ENCODE results near the gene MAN1A2. TPM values are rescaled to one million over a fixed set of nuclear protein-coding genes. Genes with fewer than 3 reads are reported as not detected.

The MAN1A2 gene
- total and polyA plus RNA-seq, 2 experiments from 2014 or later = 24.7 to 45.0 TPM

DNA sequence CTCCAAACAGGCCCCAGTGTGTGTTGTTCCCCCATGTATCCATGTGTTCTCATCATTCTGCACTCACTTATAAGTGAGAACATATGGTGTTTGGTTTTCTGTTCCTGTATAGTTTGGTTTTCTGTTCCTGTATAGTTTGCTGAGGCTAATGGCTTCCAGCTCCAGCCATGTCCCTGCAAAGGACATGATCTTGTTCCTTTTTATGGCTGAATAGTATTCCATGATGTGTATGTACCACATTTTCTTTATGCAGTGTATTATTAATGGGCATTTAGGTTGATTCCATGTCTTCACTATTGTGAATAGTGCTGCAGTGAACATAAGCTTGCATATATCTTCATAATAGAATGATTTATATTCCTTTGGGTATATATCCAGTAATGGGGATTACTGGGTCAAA is 111.8 kb downstream of the MAN1A2 start:
- no peak overlapping the region for H2AFZ ChIP-seq
- H3K36me3 ChIP-seq (replicated peaks; ENCODE audit: insufficient read depth, low read depth) = peaks cover 5% of the 10 kb centered on the region
- H3K27ac ChIP-seq = no peak overlapping the region
- DNase-seq (ENCODE audit: low spot score) = no peak
- no peak overlapping the region for H3K4me3 ChIP-seq
- no peaks in the 10 kb centered on the region for H4K20me1 ChIP-seq (ENCODE audit: insufficient read depth, poor library complexity, severe bottlenecking)
- H3K4me2 ChIP-seq = no peak overlapping the region
- no peaks in the 10 kb centered on the region for H3K9me2 ChIP-seq (replicated peaks; ENCODE audit: insufficient read depth)
- TF ChIP-seq, protein P1, sequence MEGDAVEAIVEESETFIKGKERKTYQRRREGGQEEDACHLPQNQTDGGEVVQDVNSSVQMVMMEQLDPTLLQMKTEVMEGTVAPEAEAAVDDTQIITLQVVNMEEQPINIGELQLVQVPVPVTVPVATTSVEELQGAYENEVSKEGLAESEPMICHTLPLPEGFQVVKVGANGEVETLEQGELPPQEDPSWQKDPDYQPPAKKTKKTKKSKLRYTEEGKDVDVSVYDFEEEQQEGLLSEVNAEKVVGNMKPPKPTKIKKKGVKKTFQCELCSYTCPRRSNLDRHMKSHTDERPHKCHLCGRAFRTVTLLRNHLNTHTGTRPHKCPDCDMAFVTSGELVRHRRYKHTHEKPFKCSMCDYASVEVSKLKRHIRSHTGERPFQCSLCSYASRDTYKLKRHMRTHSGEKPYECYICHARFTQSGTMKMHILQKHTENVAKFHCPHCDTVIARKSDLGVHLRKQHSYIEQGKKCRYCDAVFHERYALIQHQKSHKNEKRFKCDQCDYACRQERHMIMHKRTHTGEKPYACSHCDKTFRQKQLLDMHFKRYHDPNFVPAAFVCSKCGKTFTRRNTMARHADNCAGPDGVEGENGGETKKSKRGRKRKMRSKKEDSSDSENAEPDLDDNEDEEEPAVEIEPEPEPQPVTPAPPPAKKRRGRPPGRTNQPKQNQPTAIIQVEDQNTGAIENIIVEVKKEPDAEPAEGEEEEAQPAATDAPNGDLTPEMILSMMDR (IDR thresholded peaks at IDR 0.05; ENCODE audit: poor library complexity) = no peak
- TF ChIP-seq EZH2 (IDR thresholded peaks at IDR 0.05; ENCODE audit: borderline replicate concordance) = no peak
- no peak for TF ChIP-seq EZH2phosphoT487 (IDR thresholded peaks at IDR 0.05; ENCODE audit: low read depth, severe bottlenecking, unreplicated experiment)
- no peaks in the 10 kb centered on the region for H3K79me2 ChIP-seq
- no peaks in the 10 kb centered on the region for H3K4me1 ChIP-seq (ENCODE audit: insufficient read depth)
- H3K27me3 ChIP-seq = no peaks in the 10 kb centered on the region
- H3K9me3 ChIP-seq (ENCODE audit: low read depth) = no peaks in the 10 kb centered on the region

DNA sequence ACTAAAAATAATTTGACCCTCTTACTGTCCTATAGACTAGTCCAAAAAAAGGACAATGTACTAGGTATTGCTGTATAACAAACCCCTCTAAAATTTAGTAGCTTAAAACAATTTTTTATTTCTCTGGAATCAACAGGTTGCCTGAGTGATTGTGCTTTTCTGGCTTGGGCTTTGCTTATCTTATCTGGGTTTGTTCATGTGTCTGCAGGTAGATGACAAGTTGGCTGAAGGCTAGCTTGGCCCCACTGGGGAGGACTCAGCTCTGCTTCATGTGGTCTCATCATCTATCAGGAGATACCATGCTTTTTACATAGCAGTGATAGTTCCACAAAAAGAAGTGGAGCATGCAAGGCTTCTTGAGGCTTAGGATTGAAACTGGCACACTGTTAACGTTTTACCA is 114.2 kb downstream of the MAN1A2 start:
- Histone ChIP-seq H3K4me3 (no peak overlapping the region), H3K9me3 (ENCODE audit: low read depth) (no peaks in the 10 kb centered on the region), H4K20me1 (ENCODE audit: insufficient read depth, poor library complexity, severe bottlenecking) (no peaks in the 10 kb centered on the region), H3K27me3 (no peaks in the 10 kb centered on the region), H2AFZ (no peak overlapping the region), H3K4me2 (no peak overlapping the region), H3K36me3 (replicated peaks; ENCODE audit: insufficient read depth, low read depth) (peaks cover 5% of the 10 kb centered on the region), H3K9me2 (replicated peaks; ENCODE audit: insufficient read depth) (no peaks in the 10 kb centered on the region), H3K4me1 (ENCODE audit: insufficient read depth) (no peaks in the 10 kb centered on the region), H3K27ac (no peak overlapping the region), H3K79me2 (no peaks in the 10 kb centered on the region)
- no peak for DNase-seq (ENCODE audit: low spot score)
- TF ChIP-seq EZH2phosphoT487 (IDR thresholded peaks at IDR 0.05; ENCODE audit: low read depth, severe bottlenecking, unreplicated experiment) (no peak), EZH2 (IDR thresholded peaks at IDR 0.05; ENCODE audit: borderline replicate concordance) (no peak)
- TF ChIP-seq, protein P1 (IDR thresholded peaks at IDR 0.05; ENCODE audit: poor library complexity) = no peak
- 93% methylated on average over 1 of the region's 1 CpG for WGBS (ENCODE audit: low lambda C conversion rate, missing lambda C conversion rate)

DNA sequence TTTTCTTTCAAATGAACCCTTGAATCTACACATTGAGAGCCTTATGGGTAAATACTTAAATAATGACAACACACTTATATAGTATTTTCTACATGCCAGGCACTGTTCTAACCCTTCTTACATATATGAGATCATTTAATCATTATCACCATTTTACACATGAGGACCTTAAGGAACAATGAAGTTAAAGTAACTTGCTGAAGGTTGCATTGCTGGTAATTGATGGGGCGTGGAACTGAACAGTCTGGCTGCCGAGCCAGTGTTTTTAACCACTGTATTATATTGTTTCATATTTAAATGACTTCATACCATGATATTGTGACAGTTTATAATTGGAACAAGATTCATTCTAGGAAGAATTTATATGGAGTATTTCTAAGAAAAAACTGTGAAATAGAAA is 126.7 kb downstream of the MAN1A2 start:
- Histone ChIP-seq H3K9me3 (ENCODE audit: low read depth) (no peaks in the 10 kb centered on the region), H3K4me3 (no peak overlapping the region), H3K4me2 (no peak overlapping the region), H4K20me1 (ENCODE audit: insufficient read depth, poor library complexity, severe bottlenecking) (no peaks in the 10 kb centered on the region), H3K27me3 (no peaks in the 10 kb centered on the region), H2AFZ (no peak overlapping the region), H3K9me2 (replicated peaks; ENCODE audit: insufficient read depth) (no peaks in the 10 kb centered on the region), H3K79me2 (no peaks in the 10 kb centered on the region), H3K27ac (no peak overlapping the region), H3K4me1 (ENCODE audit: insufficient read depth) (no peaks in the 10 kb centered on the region), H3K36me3 (replicated peaks; ENCODE audit: insufficient read depth, low read depth) (no peaks in the 10 kb centered on the region)
- TF ChIP-seq EZH2 (IDR thresholded peaks at IDR 0.05; ENCODE audit: borderline replicate concordance) (no peak), EZH2phosphoT487 (IDR thresholded peaks at IDR 0.05; ENCODE audit: low read depth, severe bottlenecking, unreplicated experiment) (no peak)
- TF ChIP-seq, protein P1 (IDR thresholded peaks at IDR 0.05; ENCODE audit: poor library complexity) = no peak
- no peak for DNase-seq (ENCODE audit: low spot score)
- 92% methylated on average over 2 of the region's 2 CpGs for whole genome bisulfite sequencing (ENCODE audit: low lambda C conversion rate, missing lambda C conversion rate)

DNA sequence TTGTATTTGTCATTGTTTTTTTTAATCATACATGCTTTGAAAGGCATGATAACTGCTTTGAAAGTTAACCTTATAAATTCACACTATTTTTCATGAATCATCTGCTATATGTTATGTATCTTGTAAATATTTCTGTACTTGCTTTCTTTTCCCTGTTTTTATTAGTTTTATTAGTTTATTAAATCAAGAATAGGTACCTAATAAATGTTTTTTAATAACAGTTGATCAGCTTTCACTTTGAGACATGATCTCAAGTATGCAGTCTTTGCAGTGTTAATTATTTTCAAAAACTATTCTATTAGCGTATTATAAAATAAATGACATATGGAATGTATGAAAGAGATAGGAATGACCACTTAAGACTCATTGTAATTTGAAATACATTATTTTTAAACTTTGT is 127.8 kb downstream of the MAN1A2 start:
- no peak for DNase-seq (ENCODE audit: low spot score)
- Histone ChIP-seq H4K20me1 (ENCODE audit: insufficient read depth, poor library complexity, severe bottlenecking) (no peaks in the 10 kb centered on the region), H3K27me3 (no peaks in the 10 kb centered on the region), H3K4me1 (ENCODE audit: insufficient read depth) (no peaks in the 10 kb centered on the region), H3K36me3 (replicated peaks; ENCODE audit: insufficient read depth, low read depth) (no peaks in the 10 kb centered on the region), H3K9me3 (ENCODE audit: low read depth) (no peaks in the 10 kb centered on the region), H3K9me2 (replicated peaks; ENCODE audit: insufficient read depth) (no peaks in the 10 kb centered on the region), H3K4me3 (no peak overlapping the region), H3K79me2 (no peaks in the 10 kb centered on the region), H3K4me2 (no peak overlapping the region), H3K27ac (no peak overlapping the region), H2AFZ (no peak overlapping the region)
- WGBS (ENCODE audit: low lambda C conversion rate, missing lambda C conversion rate) = 95% methylated on average over 1 of the region's 1 CpG
- TF ChIP-seq EZH2phosphoT487 (IDR thresholded peaks at IDR 0.05; ENCODE audit: low read depth, severe bottlenecking, unreplicated experiment) (no peak), EZH2 (IDR thresholded peaks at IDR 0.05; ENCODE audit: borderline replicate concordance) (no peak)
- TF ChIP-seq, protein P1 (IDR thresholded peaks at IDR 0.05; ENCODE audit: poor library complexity) = no peak

Data from hepatocyte (in vitro differentiated cells).